ENCODE results near the gene LGALS16.
A peak's percentile ranks its signal among the peaks of the same experiment; 100 is the strongest.

Gene LGALS16

GRCh38 chr19:39677961-39678889 is 22.5 kb downstream of the LGALS16 start:
- H3K36me3 ChIP-seq (ENCODE audit: control insufficient read depth, insufficient read depth, low read length), result peaks cover 3% of the 10 kb centered on the region; the same call in 1 of the 2 replicates
- H3K4me3 ChIP-seq (replicated peaks; ENCODE audit: low read depth, low read length), result no peak overlapping the region
- no peak for DNase-seq (ENCODE audit: extremely low read depth, insufficient read length)
- no peaks in the 10 kb centered on the region for H3K27me3 ChIP-seq (replicated peaks; ENCODE audit: control insufficient read depth, insufficient read depth, low read length)
- no peak for TF ChIP-seq CTCF (IDR thresholded peaks at IDR 0.05; ENCODE audit: insufficient read depth, low read length, poor library complexity, severe bottlenecking)

- Histone ChIP-seq H3K4me3 (replicated peaks; ENCODE audit: low read depth, low read length) (peak overlapping the region; percentile 67), H3K27me3 (replicated peaks; ENCODE audit: control insufficient read depth, insufficient read depth, low read length) (no peaks in the 10 kb centered on the region), H3K36me3 (ENCODE audit: control insufficient read depth, insufficient read depth, low read length) (peaks cover 5% of the 10 kb centered on the region)
- no peak for TF ChIP-seq CTCF (IDR thresholded peaks at IDR 0.05; ENCODE audit: insufficient read depth, low read length, poor library complexity, severe bottlenecking)
- peak; percentile 68 for DNase-seq (ENCODE audit: extremely low read depth, insufficient read length)
Measured at GRCh38 chr19:39679056-39679790, 23.5 kb downstream of the LGALS16 start.

- Histone ChIP-seq H3K36me3 (ENCODE audit: control insufficient read depth, insufficient read depth, low read length) (peaks cover 5% of the 10 kb centered on the region), H3K4me3 (replicated peaks; ENCODE audit: low read depth, low read length) (peak overlapping the region; percentile 67), H3K27me3 (replicated peaks; ENCODE audit: control insufficient read depth, insufficient read depth, low read length) (no peaks in the 10 kb centered on the region)
- peak; percentile 49 for DNase-seq (ENCODE audit: extremely low read depth, insufficient read length)
- TF ChIP-seq CTCF (IDR thresholded peaks at IDR 0.05; ENCODE audit: insufficient read depth, low read length, poor library complexity, severe bottlenecking), result no peak
Measured at GRCh38 chr19:39679791-39680168, 24.1 kb downstream of the LGALS16 start.

GRCh38 chr19:39680593-39680992 is 24.9 kb downstream of the LGALS16 start:
- Histone ChIP-seq H3K4me3 (replicated peaks; ENCODE audit: low read depth, low read length) (peak overlapping the region; percentile 67), H3K36me3 (ENCODE audit: control insufficient read depth, insufficient read depth, low read length) (peaks cover 5% of the 10 kb centered on the region), H3K27me3 (replicated peaks; ENCODE audit: control insufficient read depth, insufficient read depth, low read length) (no peaks in the 10 kb centered on the region)
- no peak for DNase-seq (ENCODE audit: extremely low read depth, insufficient read length)
- no peak for TF ChIP-seq CTCF (IDR thresholded peaks at IDR 0.05; ENCODE audit: insufficient read depth, low read length, poor library complexity, severe bottlenecking)

GRCh38 chr19:39681416-39681815 is 25.7 kb downstream of the LGALS16 start:
- Histone ChIP-seq H3K36me3 (ENCODE audit: control insufficient read depth, insufficient read depth, low read length) (peaks cover 5% of the 10 kb centered on the region), H3K4me3 (replicated peaks; ENCODE audit: low read depth, low read length) (no peak overlapping the region), H3K27me3 (replicated peaks; ENCODE audit: control insufficient read depth, insufficient read depth, low read length) (no peaks in the 10 kb centered on the region)
- TF ChIP-seq CTCF (IDR thresholded peaks at IDR 0.05; ENCODE audit: insufficient read depth, low read length, poor library complexity, severe bottlenecking), result no peak
- no peak for DNase-seq (ENCODE audit: extremely low read depth, insufficient read length)
